ENCODE measurements around the gene ATP6V0E2.

DNA sequence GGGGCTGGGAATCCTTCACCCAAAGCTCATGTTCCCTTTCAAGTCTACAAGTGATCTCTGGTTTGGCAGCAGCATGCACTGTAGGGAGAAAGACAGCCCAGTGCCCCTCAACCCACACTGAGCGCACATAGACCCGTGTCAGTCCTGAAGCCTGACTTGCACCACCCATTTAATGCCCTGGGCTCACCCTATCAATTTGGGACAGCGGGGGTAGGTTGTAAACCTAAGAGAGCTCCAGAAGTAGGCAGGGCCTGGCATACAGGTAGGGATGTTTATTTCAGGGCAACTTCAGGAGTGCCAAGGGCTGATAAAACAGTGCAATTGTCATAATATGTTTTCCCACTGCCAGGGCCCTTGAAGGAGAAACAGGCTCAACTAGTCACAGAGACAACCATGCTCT, 3.5 kb upstream of the ATP6V0E2 start:
- TF ChIP-seq CTCF (IDR thresholded peaks at IDR 0.05; ENCODE audit: low read length) (no peak), EZH2 (optimal IDR thresholded peaks at IDR 0.05; ENCODE audit: low read depth, low read length) (no peak), EZH2phosphoT487 (IDR thresholded peaks at IDR 0.05; ENCODE audit: low read length) (no peak)

Measured in MM.1S (cell line).